Measurements from ENCODE around the gene CNGA1. TPM values are rescaled to one million over a fixed set of nuclear protein-coding genes. Genes with fewer than 3 reads are reported as not detected.

CNGA1 gene
- total and polyA plus RNA-seq, 8 donors = 0.67 to 3.2 (median 1.4) TPM

- TF ChIP-seq CTCF (IDR thresholded peaks at IDR 0.05) = no peak
- H3K27ac ChIP-seq = no peak overlapping the region
- intact Hi-C loops (cut with DNase I) = no loop called here
- H3K36me3 ChIP-seq = no peaks in the 10 kb centered on the region
- peaks cover 0 to 6% (median 0%) of the 10 kb centered on the region in 3 donors for H3K4me1 ChIP-seq
- no peak overlapping the region for H3K4me3 ChIP-seq
- no peaks in the 10 kb centered on the region for H3K27me3 ChIP-seq
- no peak for DNase-seq
- no peak for FAIRE-seq
- peak; percentile 27 to 71 (median 65) for ATAC-seq
- H3K9me3 ChIP-seq = no peaks in the 10 kb centered on the region
- WGBS, 2 donors = 34% methylated on average over 5 of the region's 5 CpGs
Measured at GRCh38 chr4:47939456-47939855, 77.0 kb downstream of the CNGA1 start.

DNA sequence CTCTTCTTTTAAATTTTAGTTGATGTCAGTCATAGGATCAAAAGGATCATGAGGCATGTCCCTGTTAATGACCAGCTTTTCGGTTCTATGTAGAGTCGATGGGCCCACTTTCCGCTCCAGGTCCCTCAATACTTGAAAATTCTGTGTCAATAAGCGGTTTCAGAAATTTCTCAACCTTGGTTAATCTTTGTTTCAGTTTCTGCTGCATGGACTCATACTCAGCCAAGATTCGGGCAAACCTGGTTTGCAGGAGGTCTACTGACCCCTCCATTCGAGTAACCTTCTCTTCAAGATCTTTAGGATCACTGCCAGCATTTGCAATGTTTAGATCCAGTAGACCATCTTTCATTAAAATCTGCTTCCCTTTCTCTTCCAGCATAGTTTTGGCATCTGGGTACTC lies 80.1 kb downstream of the CNGA1 start:
- H3K36me3 ChIP-seq = no peaks in the 10 kb centered on the region
- H3K27me3 ChIP-seq = no peaks in the 10 kb centered on the region
- no peak for FAIRE-seq
- WGBS, 2 donors = 92 to 96% methylated on average over 6 of the region's 6 CpGs
- no peak overlapping the region for H3K27ac ChIP-seq
- no peak for ATAC-seq
- no peak overlapping the region for H3K4me3 ChIP-seq
- H3K9me3 ChIP-seq = no peaks in the 10 kb centered on the region
- TF ChIP-seq CTCF (IDR thresholded peaks at IDR 0.05) = no peak
- peaks cover 0 to 7% (median 2%) of the 10 kb centered on the region in 3 donors for H3K4me1 ChIP-seq
- DNase-seq = no peak
- intact Hi-C loops (cut with DNase I) = no loop called here

GRCh38 chr4:47933840-47934239 lies 82.6 kb downstream of the CNGA1 start:
- no peak for DNase-seq
- peak in 3 of 4 donors; percentile 25 to 48 (median 45) for TF ChIP-seq CTCF (IDR thresholded peaks at IDR 0.05)
- WGBS, 2 donors = 0 to 1% methylated on average over 4 of the region's 4 CpGs
- Histone ChIP-seq H3K9me3 (no peaks in the 10 kb centered on the region), H3K27ac (no peak overlapping the region), H3K36me3 (no peaks in the 10 kb centered on the region), H3K27me3 (no peaks in the 10 kb centered on the region), H3K4me1 (peaks cover 4 to 7% (median 6%) of the 10 kb centered on the region in 3 donors), H3K4me3 (no peak overlapping the region)
- peak; percentile 75 to 94 (median 89) for ATAC-seq
- FAIRE-seq = peak; percentile 96
- intact Hi-C loops (cut with DNase I) = no loop called here

DNA sequence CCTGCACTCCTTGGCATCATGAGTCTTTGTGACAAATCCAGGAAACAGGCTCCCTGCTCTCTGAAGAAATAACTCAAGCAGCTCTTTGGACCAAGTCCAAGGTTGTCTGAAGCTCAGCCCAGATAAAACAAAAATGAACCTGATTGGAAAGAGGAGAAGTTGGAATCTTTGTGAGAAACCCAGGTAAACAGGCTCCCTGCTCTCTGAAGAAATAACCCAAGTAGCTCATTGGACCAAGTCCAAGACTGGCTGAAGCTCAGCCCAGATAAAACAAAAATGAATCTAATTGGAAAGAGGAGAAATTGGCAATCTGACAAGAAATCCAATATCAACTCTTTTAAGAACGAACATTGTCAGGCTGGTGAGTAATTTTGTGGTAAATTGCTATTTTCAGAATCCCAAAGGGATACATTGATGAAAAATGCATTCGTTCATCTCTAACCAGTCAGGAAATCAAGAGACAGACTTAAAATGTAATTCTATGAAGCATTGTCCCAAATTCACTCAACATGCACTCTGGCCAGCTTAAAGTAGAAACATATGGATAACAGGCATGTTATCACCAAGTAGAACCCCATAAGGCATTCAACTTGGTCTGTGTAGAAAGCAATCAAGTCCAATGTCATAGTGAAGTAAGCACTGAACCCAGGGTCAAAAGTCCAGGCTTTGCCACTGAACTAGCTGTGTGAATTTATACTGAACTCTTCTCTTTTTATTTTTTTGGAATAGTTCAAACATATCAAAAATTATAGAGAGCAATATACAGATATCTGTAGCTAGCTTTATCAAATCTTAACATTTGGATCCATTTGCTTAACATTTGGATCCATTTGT lies 85.3 kb downstream of the CNGA1 start:
- peaks cover 6 to 13% (median 7%) of the 10 kb centered on the region in 3 donors for H3K4me1 ChIP-seq
- TF ChIP-seq CTCF (IDR thresholded peaks at IDR 0.05) = no peak
- no peak overlapping the region for H3K4me3 ChIP-seq
- H3K27me3 ChIP-seq = no peaks in the 10 kb centered on the region
- peak in 3 of 4 donors; percentile 13 to 34 (median 20) for ATAC-seq
- no peak for FAIRE-seq
- no peaks in the 10 kb centered on the region for H3K36me3 ChIP-seq
- peak in 3 of 6 donors; percentile 12 to 18 (median 17) for DNase-seq
- intact Hi-C loops (cut with DNase I) = no loop called here
- H3K27ac ChIP-seq = no peak overlapping the region
- 28 to 33% methylated on average over 2 of the region's 2 CpGs for WGBS, 2 donors
- H3K9me3 ChIP-seq = no peaks in the 10 kb centered on the region

GRCh38 chr4:47929682-47930201 lies 86.7 kb downstream of the CNGA1 start:
- DNase-seq = no peak
- H3K27ac ChIP-seq = no peak overlapping the region
- FAIRE-seq = no peak
- no peaks in the 10 kb centered on the region for H3K36me3 ChIP-seq
- ATAC-seq = no peak
- H3K4me3 ChIP-seq = no peak overlapping the region
- H3K4me1 ChIP-seq = peaks cover 6 to 13% (median 7%) of the 10 kb centered on the region in 3 donors
- no peak for TF ChIP-seq CTCF (IDR thresholded peaks at IDR 0.05)
- intact Hi-C loops (cut with DNase I) = loop anchor here in 2 of 3 donors (10.0 kb wide), 1 partner anchor 155 kb away; no protein-coding TSS in a partner anchor
- 74 to 80% methylated on average over 4 of the region's 4 CpGs for WGBS, 2 donors
- no peaks in the 10 kb centered on the region for H3K9me3 ChIP-seq
- H3K27me3 ChIP-seq = no peaks in the 10 kb centered on the region

Data from pancreas (tissue), 10 donors.